ENCODE results near the gene OMP. TPM values are rescaled to one million over a fixed set of nuclear protein-coding genes. Genes with fewer than 3 reads are reported as not detected.
A peak's percentile ranks its signal among the peaks of the same experiment; 100 is the strongest.

Gene OMP
- total RNA-seq, 4 donors from 2014 or later: 1.1 TPM; not detected in 3

- no peaks in the 10 kb centered on the region for H3K27me3 ChIP-seq
- H3K36me3 ChIP-seq: peaks cover 0 to under 1% (median 0%) of the 10 kb centered on the region in 3 donors
- H3K4me3 ChIP-seq: no peak overlapping the region
- peaks cover 18 to 46% (median 24%) of the 10 kb centered on the region in 3 donors for H3K4me1 ChIP-seq
- WGBS, 2 donors: 84 to 88% methylated on average over 2 of the region's 2 CpGs
- TF ChIP-seq POLR2A (IDR thresholded peaks at IDR 0.05) (no peak), CTCF (IDR thresholded peaks at IDR 0.05) (no peak)
- intact Hi-C loops (cut with DNase I): no loop called here
- DNase-seq: no peak
- H3K27ac ChIP-seq: no peak overlapping the region
- no peaks in the 10 kb centered on the region for H3K9me3 ChIP-seq
These were observed 23.0 kb upstream of the OMP start for GRCh38 chr11:77079666-77080065.

GRCh38 chr11:77080643-77081210 is 21.9 kb upstream of the OMP start:
- intact Hi-C loops (cut with DNase I): no loop called here
- WGBS, 2 donors: 80 to 92% methylated on average over 1 to 2 of the region's 2 CpGs
- no peaks in the 10 kb centered on the region for H3K27me3 ChIP-seq
- H3K9me3 ChIP-seq: no peaks in the 10 kb centered on the region
- H3K4me3 ChIP-seq: no peak overlapping the region
- no peak overlapping the region for H3K27ac ChIP-seq
- TF ChIP-seq CTCF (IDR thresholded peaks at IDR 0.05) (no peak), POLR2A (IDR thresholded peaks at IDR 0.05) (no peak)
- DNase-seq: no peak
- H3K4me1 ChIP-seq: peaks cover 9 to 35% (median 18%) of the 10 kb centered on the region in 3 donors
- peaks cover 0 to 5% (median 0%) of the 10 kb centered on the region in 3 donors for H3K36me3 ChIP-seq

- H3K9me3 ChIP-seq: no peaks in the 10 kb centered on the region
- no peak for DNase-seq
- TF ChIP-seq POLR2A (IDR thresholded peaks at IDR 0.05) (no peak), CTCF (IDR thresholded peaks at IDR 0.05) (no peak)
- no peak overlapping the region for H3K27ac ChIP-seq
- intact Hi-C loops (cut with DNase I): no loop called here
- WGBS, 2 donors: no CpG with 5 or more reads among the region's 9 CpGs
- H3K36me3 ChIP-seq: peaks cover 0 to 5% (median 0%) of the 10 kb centered on the region in 3 donors
- no peaks in the 10 kb centered on the region for H3K27me3 ChIP-seq
- H3K4me3 ChIP-seq: no peak overlapping the region
- peaks cover 9 to 31% (median 14%) of the 10 kb centered on the region in 3 donors for H3K4me1 ChIP-seq
These were observed 21.2 kb upstream of the OMP start for GRCh38 chr11:77081381-77081851.

- intact Hi-C loops (cut with DNase I): no loop called here
- 63 to 77% methylated on average over 7 to 10 of the region's 11 CpGs for WGBS, 2 donors
- Histone ChIP-seq H3K4me1 (peaks cover 9 to 36% (median 14%) of the 10 kb centered on the region in 3 donors), H3K36me3 (peaks cover 0 to 5% (median 0%) of the 10 kb centered on the region in 3 donors), H3K9me3 (no peaks in the 10 kb centered on the region), H3K27me3 (no peaks in the 10 kb centered on the region), H3K4me3 (no peak overlapping the region), H3K27ac (peak overlapping the region; percentile 9 to 78 (median 54))
- TF ChIP-seq POLR2A (IDR thresholded peaks at IDR 0.05): no peak
- TF ChIP-seq CTCF (IDR thresholded peaks at IDR 0.05): no peak
- DNase-seq: no peak
These were observed 20.4 kb upstream of the OMP start for GRCh38 chr11:77081976-77082836.

Data from esophagus squamous epithelium (tissue), 5 donors.